Suppressor macrophage treated with lipopolysaccharide for 4 hours (primary cell): ENCODE results near the gene C19orf53.
A peak's percentile ranks its signal among the peaks of the same experiment; 100 is the strongest.
"Not testable (repeated sequence)": the region's sequence is repeated elsewhere in the genome, so short reads cannot be mapped to it uniquely, and the experiment has no call there.

Experiments
- DNase-seq: peaks from one replicate; pipeline ENCODE4 v3.0.0-alpha.2; 2020

C19orf53 gene

DNA sequence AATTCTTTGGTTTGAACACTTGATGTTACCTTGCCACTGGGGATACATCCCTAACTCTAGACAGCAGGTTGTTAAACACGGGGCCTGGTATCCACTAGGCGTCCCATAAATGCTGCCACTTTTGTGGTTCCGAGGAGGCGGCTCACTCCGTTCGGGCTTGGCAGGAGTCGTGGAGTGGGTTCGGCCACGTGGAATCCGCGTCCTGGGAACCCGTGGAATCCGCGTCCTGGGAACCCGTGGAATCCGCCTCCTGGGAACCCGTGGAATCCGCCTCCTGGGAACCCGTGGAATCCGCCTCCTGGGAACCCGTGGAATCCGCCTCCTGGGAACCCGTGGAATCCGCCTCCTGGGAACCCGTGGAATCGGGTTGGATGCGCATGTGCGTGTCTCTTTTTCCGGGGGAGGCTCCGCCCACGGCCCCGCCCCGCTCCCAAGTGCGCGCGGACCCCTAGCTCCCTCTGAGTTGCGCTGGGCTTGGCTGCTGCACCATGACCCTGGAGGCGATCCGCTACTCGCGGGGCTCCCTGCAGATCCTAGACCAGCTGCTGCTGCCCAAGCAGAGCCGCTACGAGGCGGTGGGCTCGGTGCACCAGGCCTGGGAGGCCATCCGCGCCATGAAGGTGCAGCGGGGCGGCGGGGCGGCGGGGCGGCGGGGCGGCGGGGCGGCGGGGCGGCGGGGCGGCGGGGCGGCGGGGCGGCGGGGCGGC, 10.0 kb upstream of the C19orf53 start, which contains the start of gene MRI1:
TSS of gene MRI1 (plus strand) at position 422 of the 707 bp plus-strand sequence. CDS start at position 489, 67 bp downstream.
- DNase-seq = peak; percentile 65

- DNase-seq = peak; percentile 41
Observed at GRCh38 chr19:13764821-13765394, 9.3 kb upstream of the C19orf53 start.

DNA sequence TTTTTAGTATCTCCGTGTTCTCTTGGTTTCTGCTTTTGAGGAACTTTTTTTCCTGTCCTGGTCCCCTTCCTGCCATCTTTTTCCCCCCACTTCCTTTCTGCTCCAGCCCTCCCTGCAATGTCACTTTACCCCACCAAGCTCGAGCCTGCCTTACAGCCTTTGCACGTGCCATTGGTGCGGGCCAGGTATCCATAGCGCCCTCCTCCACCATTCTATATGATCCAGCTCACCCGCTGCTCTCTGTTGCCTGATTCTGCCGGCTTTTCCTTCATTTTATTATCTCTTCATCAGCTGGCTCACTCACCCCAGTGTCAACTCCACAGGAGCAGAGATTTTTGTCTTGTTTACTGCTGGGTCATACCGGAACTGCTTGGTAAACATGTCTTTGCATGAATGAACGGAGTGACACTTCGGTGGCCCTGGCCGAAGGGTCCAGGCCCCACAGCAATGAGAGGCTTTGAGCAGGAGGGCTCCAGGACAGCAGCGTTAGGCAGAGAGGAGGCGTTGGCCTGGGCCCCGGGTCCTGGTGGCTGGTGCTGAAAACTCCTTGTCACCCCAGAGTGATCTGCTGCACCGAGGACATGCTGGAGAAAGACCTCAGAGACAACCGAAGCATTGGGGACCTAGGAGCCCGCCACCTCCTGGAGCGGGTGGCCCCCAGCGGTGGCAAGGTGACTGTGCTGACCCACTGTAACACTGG, 8.7 kb upstream of the C19orf53 start:
- DNase-seq = no peak

- DNase-seq = no peak
Observed at GRCh38 chr19:13766095-13766481, 8.2 kb upstream of the C19orf53 start.

- no peak for DNase-seq
Observed at GRCh38 chr19:13768510-13768909, 5.7 kb upstream of the C19orf53 start.

GRCh38 chr19:13770013-13770635, 4.1 kb upstream of the C19orf53 start:
- no peak for DNase-seq

DNA sequence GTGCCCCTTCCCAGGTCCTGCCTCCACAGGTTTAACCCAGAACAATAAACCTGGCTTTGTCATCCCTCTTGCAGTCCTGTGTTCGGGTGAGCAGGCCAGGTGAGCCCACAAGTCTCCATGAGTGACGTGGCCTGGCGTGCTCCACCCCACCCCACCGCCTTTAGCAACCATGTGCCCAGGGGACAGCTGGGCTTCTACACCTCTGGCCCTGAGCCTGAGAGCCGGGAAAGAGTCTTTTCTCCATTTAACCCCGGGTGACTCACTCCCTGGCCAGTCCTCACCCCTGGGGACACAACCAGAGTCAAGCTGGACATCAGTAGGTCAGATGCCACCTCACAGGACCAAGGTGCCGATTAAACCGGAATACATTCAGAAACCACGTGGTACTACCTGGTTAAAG, 4.1 kb downstream of the C19orf53 start:
- DNase-seq = no peak

- no peak for DNase-seq
Observed at GRCh38 chr19:13778847-13779246, 4.6 kb downstream of the C19orf53 start.

DNA sequence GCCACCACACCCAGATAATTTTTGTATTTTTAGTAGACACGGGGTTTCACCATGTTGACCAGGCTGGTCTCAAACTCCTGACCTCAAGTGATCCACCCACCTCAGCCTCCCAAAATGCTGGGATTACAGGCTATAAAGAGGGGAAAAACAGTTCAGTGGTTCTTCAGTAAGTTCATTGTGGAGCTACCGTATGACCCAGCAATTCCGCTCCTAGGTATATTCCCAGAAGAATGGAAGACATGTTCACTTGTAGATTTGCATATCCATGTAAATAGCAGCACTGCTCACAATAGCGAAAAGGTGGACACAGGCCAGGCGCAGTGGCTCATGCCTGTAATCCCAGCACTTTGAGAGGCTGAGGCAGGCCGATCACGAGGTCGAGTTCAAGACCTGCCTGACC, 5.5 kb downstream of the C19orf53 start:
- DNase-seq = not testable (repeated sequence)

- peak; percentile 63 for DNase-seq
Observed at GRCh38 chr19:13781547-13781946, 7.3 kb downstream of the C19orf53 start.

GRCh38 chr19:13782537-13782936, 8.3 kb downstream of the C19orf53 start:
- DNase-seq = no peak

GRCh38 chr19:13783565-13784500, 9.6 kb downstream of the C19orf53 start:
- DNase-seq = no peak

DNA sequence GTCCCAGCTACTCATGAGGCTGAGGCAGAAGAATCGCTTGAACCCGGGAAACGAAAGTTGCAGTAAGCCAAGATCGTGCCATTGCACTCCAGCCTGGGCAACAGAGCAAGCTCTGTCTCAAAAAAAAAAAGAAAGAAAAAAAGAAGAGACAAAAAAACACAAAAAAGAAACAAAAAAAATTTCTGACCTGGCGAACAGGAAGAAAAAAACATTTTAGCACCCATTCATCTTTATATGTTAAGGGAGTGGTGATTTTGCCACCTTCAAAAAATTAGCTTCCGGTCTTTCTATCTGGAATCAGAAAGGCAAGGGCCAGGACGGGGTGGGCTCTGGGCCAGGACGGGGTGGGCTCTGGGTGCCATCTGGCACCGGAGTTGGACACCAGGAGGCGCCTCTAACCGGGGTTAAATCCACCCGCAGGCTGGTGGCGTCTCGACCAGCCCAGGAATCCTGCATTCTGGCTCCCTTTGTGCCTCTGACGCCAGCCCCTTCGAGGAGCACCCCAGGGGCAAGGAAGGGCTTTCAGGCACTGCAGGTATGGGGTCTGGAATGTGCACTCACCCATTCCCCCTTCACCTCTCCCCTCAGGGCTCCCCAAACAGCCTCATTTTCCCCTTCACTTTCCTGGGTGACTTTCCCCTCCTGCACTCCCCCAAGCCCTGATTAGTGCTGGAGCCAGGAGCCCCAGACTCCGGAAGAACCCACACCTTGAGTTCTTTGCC, 10.6 kb downstream of the C19orf53 start:
- peak; percentile 74 for DNase-seq

GRCh38 chr19:13788991-13789390, 14.7 kb downstream of the C19orf53 start:
- peak; percentile 40 for DNase-seq

GRCh38 chr19:13790354-13790753, 16.1 kb downstream of the C19orf53 start:
- DNase-seq = peak; percentile 44

DNA sequence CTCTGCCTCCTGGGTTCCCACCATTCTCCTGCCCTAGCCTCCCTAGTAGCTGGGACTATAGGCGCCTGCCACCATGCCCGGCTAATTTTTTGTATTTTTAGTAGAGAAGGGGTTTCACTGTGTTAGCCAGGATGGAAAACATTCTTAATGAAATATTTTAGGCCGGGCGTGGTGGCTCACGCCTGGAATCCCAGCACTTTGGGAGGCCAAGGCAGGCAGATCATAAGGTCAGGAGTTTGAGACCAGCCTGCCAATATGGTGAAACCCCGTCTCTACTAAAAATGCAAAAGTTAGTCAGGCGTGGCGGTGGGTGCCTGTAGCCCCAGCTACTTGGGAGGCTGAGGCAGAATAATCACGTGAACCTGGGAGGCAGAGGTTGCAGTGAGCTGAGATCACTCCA, 19.1 kb downstream of the C19orf53 start:
- DNase-seq = not testable (repeated sequence)

GRCh38 chr19:13794398-13794756, 20.1 kb downstream of the C19orf53 start:
- DNase-seq = peak; percentile 31

GRCh38 chr19:13794757-13795589, 20.7 kb downstream of the C19orf53 start, which contains the start of gene ZSWIM4:
Gene ZSWIM4 (plus strand): TSS chr19:13795443. CDS start chr19:13795649, 206 bp downstream.
- DNase-seq = peak; percentile 99

GRCh38 chr19:13795595-13796300, 21.5 kb downstream of the C19orf53 start:
- DNase-seq = no peak
